Renal cortical epithelial cell (primary cell): ENCODE measurements around the gene KDM4F. TPM values are rescaled to one million over a fixed set of nuclear protein-coding genes. Genes with fewer than 3 reads are reported as not detected.
"Not testable (repeated sequence)": the region's sequence is repeated elsewhere in the genome, so short reads cannot be mapped to it uniquely, and the experiment has no call there.

Experiments
- DNase-seq: peaks from one replicate; pipeline ENCODE4 v3.0.0-alpha.2; 2011; ENCODE audit warnings: low read depth
- total RNA-seq: library from RNA; depleted of rRNA; stranded (reverse); fragments of >200 nt; gene quantifications from 2 replicates; pipeline ENCODE4 v1.2.3, GENCODE V29; 2014

The KDM4F gene
- total RNA-seq: not detected in 2 replicates

GRCh38 chr11:95049122-95049521, at the start of gene KDM4F:
Gene KDM4F, plus strand, starts transcription at chr11:95049422.
- not testable (repeated sequence) for DNase-seq

- DNase-seq: no peak
These were observed 45.5 kb upstream of the KDM4F start for GRCh38 chr11:95003716-95004115.

DNA sequence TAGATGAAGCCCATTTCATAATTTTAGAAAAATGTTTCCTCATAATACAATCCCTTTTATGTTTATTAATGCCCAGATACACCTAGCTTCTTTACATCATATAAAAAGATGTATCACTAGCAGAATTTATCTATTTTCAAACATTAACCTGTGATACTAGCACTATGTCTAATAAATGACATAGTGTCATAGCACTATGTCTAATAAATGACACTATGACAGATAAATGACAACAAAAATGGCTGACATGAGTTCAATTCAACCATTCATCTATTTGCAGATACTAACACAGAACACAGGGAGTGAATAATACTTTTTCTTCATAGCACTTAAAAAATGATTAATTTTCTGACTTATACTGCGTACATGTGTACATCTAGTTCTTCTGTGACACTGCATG, 43.6 kb upstream of the KDM4F start:
- DNase-seq: no peak

DNA sequence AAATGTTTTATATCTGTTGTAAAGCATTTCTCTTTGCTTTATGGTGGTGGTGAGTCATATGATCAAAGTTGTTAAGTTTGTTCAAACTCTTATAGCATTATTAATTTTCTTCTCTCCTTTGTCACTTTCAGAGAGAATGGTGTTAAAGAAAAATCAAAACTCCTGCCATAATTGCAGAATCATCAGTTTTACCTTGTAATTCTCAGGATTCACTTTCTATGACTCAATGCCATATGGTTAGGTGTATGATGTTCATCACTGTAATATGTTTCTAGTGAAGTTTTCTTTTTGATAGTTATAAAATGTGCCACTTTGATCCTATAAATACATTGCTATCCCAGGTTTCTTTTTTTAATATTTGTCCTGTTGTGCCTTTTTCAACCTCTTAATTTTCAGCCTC, 37.8 kb upstream of the KDM4F start:
- DNase-seq: no peak

- DNase-seq: no peak
These were observed 34.9 kb upstream of the KDM4F start for GRCh38 chr11:95014184-95014821.

GRCh38 chr11:95016139-95016538, 33.1 kb upstream of the KDM4F start:
- no peak for DNase-seq

- not testable (repeated sequence) for DNase-seq
These were observed 27.8 kb upstream of the KDM4F start for GRCh38 chr11:95021468-95021867.

DNA sequence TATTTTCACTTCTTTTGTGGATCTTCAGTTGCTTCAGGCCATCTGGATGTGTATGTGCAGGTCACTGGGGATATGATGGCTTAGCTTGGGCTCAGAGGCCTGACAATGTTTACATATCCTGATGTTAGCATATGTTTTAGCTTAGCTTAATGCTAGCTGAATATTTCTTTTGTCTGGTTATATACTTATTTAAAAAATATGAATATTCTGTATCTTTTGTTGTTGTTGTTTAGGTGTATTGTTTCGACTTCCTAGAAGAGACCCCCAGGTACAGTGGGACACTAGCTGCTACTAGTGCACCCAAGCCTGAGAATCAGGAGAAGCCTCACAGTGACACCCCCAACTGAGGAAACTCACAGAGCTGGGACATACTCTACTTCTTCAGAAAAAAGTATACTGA, 24.3 kb upstream of the KDM4F start, which contains the start of gene KDM4E:
Gene KDM4E, plus strand, starts transcription at position 301 of the 400 bp plus-strand sequence. CDS start 300 bp downstream, outside the sequence.
- DNase-seq: no peak

GRCh38 chr11:95025594-95025993, 23.6 kb upstream of the KDM4F start:
- not testable (repeated sequence) for DNase-seq

DNA sequence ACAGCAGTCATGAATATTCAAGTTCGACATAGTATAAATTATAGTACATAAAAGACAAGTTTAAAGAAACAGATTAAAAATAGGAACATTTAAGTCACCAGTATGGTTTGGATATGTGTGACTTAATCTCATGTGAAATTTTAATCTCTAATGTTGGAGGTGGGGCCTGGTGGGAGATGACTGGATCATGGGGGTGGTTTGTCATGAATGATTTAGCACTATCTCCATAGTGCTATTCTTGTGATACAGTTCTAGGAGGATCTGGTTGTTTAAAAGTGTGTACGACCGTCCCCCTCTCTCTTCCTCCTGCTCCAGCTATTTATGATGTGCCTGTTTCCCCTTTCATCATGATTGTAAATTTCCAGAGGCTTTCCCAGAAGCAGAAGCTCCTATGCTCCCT, 20.9 kb upstream of the KDM4F start:
- no peak for DNase-seq

- DNase-seq: no peak
These were observed 16.2 kb upstream of the KDM4F start for GRCh38 chr11:95033051-95033450.

DNA sequence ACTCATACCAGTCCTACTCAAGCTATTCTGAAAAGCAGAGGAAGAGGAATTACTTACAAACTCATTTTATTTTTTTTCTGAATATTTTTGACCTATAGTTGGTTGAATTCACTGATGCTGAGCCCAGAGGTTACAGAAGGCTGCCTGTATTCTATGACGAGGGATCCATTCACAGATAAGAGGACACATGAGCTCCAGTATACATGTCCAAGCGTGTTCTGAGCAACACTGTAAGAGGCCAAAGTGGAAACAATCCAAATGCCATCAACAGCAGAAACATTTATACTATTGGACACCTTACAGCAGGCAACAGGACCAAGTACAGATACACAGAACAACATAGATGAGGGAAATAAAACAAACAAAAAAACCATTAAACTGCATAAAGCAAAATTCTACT, 13.9 kb upstream of the KDM4F start:
- no peak for DNase-seq

DNA sequence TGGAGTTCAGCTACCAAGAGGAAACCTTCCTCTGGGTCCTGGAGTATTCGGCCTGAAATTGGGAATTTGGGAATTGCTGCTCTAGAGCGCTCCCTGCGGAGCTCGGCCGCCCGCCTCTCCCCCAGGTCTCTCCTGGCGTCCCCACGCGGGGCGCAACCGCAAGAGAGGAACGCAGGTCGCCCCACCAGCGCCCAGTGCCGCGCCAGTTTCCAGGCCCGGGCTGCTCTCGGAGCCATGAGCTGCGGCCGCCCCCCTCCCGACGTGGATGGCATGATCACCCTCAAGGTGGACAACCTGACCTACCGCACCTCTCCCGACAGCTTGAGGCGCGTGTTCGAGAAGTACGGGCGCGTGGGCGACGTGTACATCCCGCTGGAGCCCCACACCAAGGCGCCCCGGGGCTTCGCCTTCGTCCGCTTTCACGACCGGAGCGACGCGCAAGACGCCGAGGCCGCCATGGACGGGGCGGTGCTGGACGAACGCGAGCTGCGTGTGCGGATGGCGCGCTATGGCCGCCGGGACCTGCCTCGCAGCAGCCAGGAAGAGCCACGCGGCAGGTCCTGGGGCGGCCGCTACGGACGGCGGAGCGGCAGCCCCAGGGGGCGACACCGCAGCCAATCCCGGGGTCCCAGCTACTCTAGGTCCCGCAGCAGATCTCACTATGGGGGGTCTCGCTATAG, 11.7 kb upstream of the KDM4F start:
- DNase-seq: not testable (repeated sequence)

DNA sequence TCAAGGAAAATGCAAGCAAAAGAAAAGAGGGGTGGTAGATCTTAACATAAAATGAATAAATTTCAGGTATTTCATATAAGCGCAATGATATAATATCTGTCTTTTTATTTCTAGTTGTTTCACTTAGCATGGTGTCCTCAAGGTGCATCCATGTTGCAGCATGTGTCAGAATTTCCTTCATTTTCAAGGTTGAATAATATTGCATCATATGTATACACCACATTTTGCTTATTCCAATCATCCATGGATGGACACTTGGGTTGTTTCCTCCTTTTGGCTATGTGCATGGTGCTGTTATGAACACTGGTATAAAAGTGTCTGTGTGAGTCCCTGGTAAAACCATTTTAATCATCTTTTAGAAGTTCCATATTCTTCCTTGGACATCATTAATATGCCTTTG, 7.0 kb upstream of the KDM4F start:
- DNase-seq: no peak

GRCh38 chr11:95042906-95043305, 6.3 kb upstream of the KDM4F start:
- no peak for DNase-seq

DNA sequence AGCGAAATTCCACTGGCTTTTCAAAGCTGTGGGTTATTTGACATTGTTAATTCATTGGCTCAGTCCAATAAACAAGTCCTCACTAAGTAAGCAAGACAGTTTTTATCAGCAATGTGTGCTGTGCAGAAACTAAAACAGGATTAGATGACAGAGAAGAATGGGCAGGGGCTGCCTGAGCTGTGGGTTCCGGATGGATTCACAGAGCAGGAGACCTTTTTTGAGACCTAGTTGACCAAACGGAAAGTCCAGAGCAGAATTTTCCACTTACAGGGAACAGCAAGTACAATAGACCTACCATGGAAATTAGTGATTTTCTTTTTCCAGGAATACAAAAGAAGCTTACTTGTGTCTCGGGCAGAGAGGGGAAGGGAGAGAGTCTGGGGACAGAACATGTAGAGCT, 5.2 kb upstream of the KDM4F start:
- DNase-seq: no peak

DNA sequence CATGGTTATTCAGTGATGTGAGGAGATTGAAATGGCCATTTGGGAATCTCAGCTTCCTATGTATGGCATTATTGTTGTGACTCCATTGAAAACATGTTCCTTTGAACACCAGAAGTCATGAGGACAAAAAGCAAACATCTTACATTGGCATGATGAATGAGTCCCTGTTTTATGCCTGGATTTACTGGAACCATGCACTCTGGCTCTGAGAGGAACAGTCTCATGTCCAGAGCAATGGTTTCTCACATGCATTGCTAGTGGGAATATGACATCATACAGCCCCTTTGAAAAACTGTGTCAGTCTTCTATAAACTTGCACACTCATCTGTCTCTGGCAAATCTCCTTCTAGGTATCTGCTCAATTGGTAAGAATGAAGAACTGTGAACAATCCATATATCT, 3.4 kb upstream of the KDM4F start:
- DNase-seq: no peak

DNA sequence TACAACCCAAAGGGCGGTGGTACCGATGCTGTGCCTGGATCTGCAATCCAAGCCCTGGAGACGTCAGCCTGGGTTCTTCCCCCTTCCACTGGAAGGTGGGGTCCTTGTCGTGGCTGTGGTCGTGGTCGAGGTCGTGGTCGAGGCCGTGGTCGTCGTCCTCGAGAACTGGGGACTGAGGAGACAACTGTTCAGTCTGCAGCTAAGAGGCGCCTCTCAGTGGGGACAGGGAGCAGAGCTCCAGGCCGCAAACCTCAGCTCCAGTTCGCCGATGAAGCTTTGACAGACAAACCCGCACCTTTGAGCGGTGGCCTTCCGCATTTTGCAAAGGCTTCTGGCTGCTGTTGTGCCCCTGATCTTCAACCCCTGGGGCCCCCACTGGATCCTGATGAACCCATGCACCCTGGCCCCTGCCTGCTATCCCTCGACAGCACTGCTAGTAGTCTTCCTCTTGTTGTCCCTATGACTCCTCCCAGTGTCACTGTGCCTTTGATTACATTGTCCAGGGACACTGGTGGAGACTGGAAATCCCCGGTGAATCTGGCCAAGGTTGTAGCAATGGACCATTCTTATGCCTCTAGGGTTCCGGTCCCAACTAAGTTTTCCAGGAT, 1.5 kb downstream of the KDM4F start:
- DNase-seq: no peak

- DNase-seq: peak; percentile 16
These were observed 5.1 kb downstream of the KDM4F start for GRCh38 chr11:95054356-95054755.

- DNase-seq: no peak
These were observed 6.2 kb downstream of the KDM4F start for GRCh38 chr11:95055283-95055897.

DNA sequence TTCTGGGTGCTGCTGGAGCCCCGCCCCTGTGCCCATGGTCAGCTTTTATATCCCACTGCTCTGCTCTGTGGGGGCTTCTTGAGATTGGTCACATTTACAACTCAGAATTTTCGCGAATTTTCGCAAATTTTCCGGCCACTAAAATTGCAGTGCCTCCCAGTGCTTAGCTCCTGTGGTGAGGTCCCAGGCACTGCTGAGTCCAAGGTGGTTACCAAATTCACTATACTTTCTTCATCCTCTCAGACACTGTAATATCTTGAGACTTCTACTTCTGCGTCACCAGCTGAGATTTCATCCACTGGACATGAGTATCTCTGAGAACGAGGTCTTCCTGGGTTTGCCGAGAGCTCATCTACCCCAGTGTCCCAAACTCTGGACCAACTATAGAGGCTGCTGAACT, 8.7 kb downstream of the KDM4F start:
- no peak for DNase-seq

DNA sequence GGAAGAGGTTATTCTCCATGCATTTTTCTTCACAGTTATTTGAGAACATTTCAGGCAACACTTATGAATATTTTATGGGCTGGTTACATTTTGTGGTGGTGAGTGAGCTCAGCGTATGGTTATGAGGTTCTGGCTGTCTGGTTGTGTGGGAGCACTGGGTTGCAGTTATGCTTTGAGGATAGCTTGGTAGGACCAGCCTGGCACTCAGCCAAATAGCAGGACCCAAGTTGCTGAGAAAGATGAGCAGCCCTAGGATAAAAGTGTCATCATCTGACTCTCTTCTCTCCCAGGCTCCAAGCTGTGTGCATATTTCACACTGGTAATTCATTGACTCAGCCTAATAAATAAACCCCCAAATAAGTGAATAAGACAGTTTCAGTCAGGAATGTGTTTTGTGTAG, 9.4 kb downstream of the KDM4F start:
- DNase-seq: no peak

- DNase-seq: no peak
These were observed 9.8 kb downstream of the KDM4F start for GRCh38 chr11:95059046-95059445.
